Measurements from ENCODE around the gene MIA.
A peak's percentile ranks its signal among the peaks of the same experiment; 100 is the strongest.

The MIA gene

GRCh38 chr19:40800997-40801377 lies 25.7 kb downstream of the MIA start:
- H3K27ac Mint-ChIP-seq, result peak overlapping the region; percentile 94
- peak overlapping the region; percentile 92 for H3K4me3 Mint-ChIP-seq

GRCh38 chr19:40801426-40802299 lies 26.3 kb downstream of the MIA start:
- Mint-ChIP-seq H3K9me3 (no peaks in the 10 kb centered on the region), H3K27me3 (no peaks in the 10 kb centered on the region), H3K36me3 (ENCODE audit: low read depth) (peaks cover 70% of the 10 kb centered on the region), H3K27ac (peak overlapping the region; percentile 94), H3K4me1 (ENCODE audit: low read depth) (peaks cover 86% of the 10 kb centered on the region), H3K4me3 (peak overlapping the region; percentile 92)
- DNase-seq, result no peak

More at GRCh38 chr19:40800997-40801377, 25.7 kb downstream of the MIA start:
- H3K36me3 Mint-ChIP-seq (ENCODE audit: low read depth), result peaks cover 68% of the 10 kb centered on the region
- no peaks in the 10 kb centered on the region for H3K9me3 Mint-ChIP-seq
- no peaks in the 10 kb centered on the region for H3K27me3 Mint-ChIP-seq
- DNase-seq, result no peak
- H3K4me1 Mint-ChIP-seq (ENCODE audit: low read depth), result peaks cover 80% of the 10 kb centered on the region

- peaks cover 88% of the 10 kb centered on the region for H3K4me1 Mint-ChIP-seq (ENCODE audit: low read depth)
- H3K36me3 Mint-ChIP-seq (ENCODE audit: low read depth), result peaks cover 75% of the 10 kb centered on the region
- no peaks in the 10 kb centered on the region for H3K9me3 Mint-ChIP-seq
- no peaks in the 10 kb centered on the region for H3K27me3 Mint-ChIP-seq
- no peak for DNase-seq
- H3K4me3 Mint-ChIP-seq, result peak overlapping the region; percentile 92
- H3K27ac Mint-ChIP-seq, result peak overlapping the region; percentile 94
These were observed 27.2 kb downstream of the MIA start for GRCh38 chr19:40802300-40803169.

- Mint-ChIP-seq H3K36me3 (ENCODE audit: low read depth) (peaks cover 81% of the 10 kb centered on the region), H3K27ac (peak overlapping the region; percentile 94), H3K9me3 (no peaks in the 10 kb centered on the region), H3K27me3 (no peaks in the 10 kb centered on the region), H3K4me1 (ENCODE audit: low read depth) (peaks cover 88% of the 10 kb centered on the region), H3K4me3 (peak overlapping the region; percentile 92)
- DNase-seq, result no peak
These were observed 28.0 kb downstream of the MIA start for GRCh38 chr19:40803170-40803856.

- H3K27me3 Mint-ChIP-seq, result no peaks in the 10 kb centered on the region
- DNase-seq, result peak; percentile 64
- peaks cover 88% of the 10 kb centered on the region for H3K4me1 Mint-ChIP-seq (ENCODE audit: low read depth)
- peak overlapping the region; percentile 92 for H3K4me3 Mint-ChIP-seq
- H3K36me3 Mint-ChIP-seq (ENCODE audit: low read depth), result peaks cover 85% of the 10 kb centered on the region
- no peaks in the 10 kb centered on the region for H3K9me3 Mint-ChIP-seq
- peak overlapping the region; percentile 94 for H3K27ac Mint-ChIP-seq
These were observed 28.8 kb downstream of the MIA start for GRCh38 chr19:40803857-40804782.

- peak overlapping the region; percentile 94 for H3K27ac Mint-ChIP-seq
- peaks cover 91% of the 10 kb centered on the region for H3K36me3 Mint-ChIP-seq (ENCODE audit: low read depth)
- H3K9me3 Mint-ChIP-seq, result no peaks in the 10 kb centered on the region
- no peaks in the 10 kb centered on the region for H3K27me3 Mint-ChIP-seq
- peak overlapping the region; percentile 92 for H3K4me3 Mint-ChIP-seq
- no peak for DNase-seq
- H3K4me1 Mint-ChIP-seq (ENCODE audit: low read depth), result peaks cover 93% of the 10 kb centered on the region
These were observed 29.5 kb downstream of the MIA start for GRCh38 chr19:40804783-40805242.

GRCh38 chr19:40805258-40805868 lies 30.0 kb downstream of the MIA start:
- Mint-ChIP-seq H3K27me3 (no peaks in the 10 kb centered on the region), H3K4me3 (peak overlapping the region; percentile 92), H3K4me1 (ENCODE audit: low read depth) (peaks cover 92% of the 10 kb centered on the region), H3K27ac (peak overlapping the region; percentile 94), H3K36me3 (ENCODE audit: low read depth) (peaks cover 90% of the 10 kb centered on the region), H3K9me3 (no peaks in the 10 kb centered on the region)
- peak; percentile 46 for DNase-seq

- Mint-ChIP-seq H3K27me3 (no peaks in the 10 kb centered on the region), H3K36me3 (ENCODE audit: low read depth) (peaks cover 84% of the 10 kb centered on the region), H3K27ac (peak overlapping the region; percentile 94), H3K9me3 (no peaks in the 10 kb centered on the region), H3K4me1 (ENCODE audit: low read depth) (peaks cover 93% of the 10 kb centered on the region), H3K4me3 (peak overlapping the region; percentile 66)
- DNase-seq, result peak; percentile 83
These were observed 31.3 kb downstream of the MIA start for GRCh38 chr19:40806423-40807146.

- peak overlapping the region; percentile 66 for H3K4me3 Mint-ChIP-seq
- H3K27me3 Mint-ChIP-seq, result peaks cover 2% of the 10 kb centered on the region
- H3K27ac Mint-ChIP-seq, result peak overlapping the region; percentile 94
- peaks cover 76% of the 10 kb centered on the region for H3K36me3 Mint-ChIP-seq (ENCODE audit: low read depth)
- H3K9me3 Mint-ChIP-seq, result no peaks in the 10 kb centered on the region
- DNase-seq, result no peak
- H3K4me1 Mint-ChIP-seq (ENCODE audit: low read depth), result peaks cover 93% of the 10 kb centered on the region
These were observed 32.1 kb downstream of the MIA start for GRCh38 chr19:40807147-40808020.

GRCh38 chr19:40808021-40808325 lies 32.7 kb downstream of the MIA start:
- H3K4me1 Mint-ChIP-seq (ENCODE audit: low read depth), result peaks cover 90% of the 10 kb centered on the region
- H3K36me3 Mint-ChIP-seq (ENCODE audit: low read depth), result peaks cover 70% of the 10 kb centered on the region
- H3K9me3 Mint-ChIP-seq, result no peaks in the 10 kb centered on the region
- DNase-seq, result no peak
- peak overlapping the region; percentile 94 for H3K27ac Mint-ChIP-seq
- H3K27me3 Mint-ChIP-seq, result peaks cover 3% of the 10 kb centered on the region
- no peak overlapping the region for H3K4me3 Mint-ChIP-seq

GRCh38 chr19:40808497-40808896 lies 33.2 kb downstream of the MIA start:
- peak overlapping the region; percentile 94 for H3K27ac Mint-ChIP-seq
- peaks cover 3% of the 10 kb centered on the region for H3K27me3 Mint-ChIP-seq
- peaks cover 65% of the 10 kb centered on the region for H3K36me3 Mint-ChIP-seq (ENCODE audit: low read depth)
- no peak overlapping the region for H3K4me3 Mint-ChIP-seq
- H3K4me1 Mint-ChIP-seq (ENCODE audit: low read depth), result peaks cover 86% of the 10 kb centered on the region
- DNase-seq, result no peak
- H3K9me3 Mint-ChIP-seq, result no peaks in the 10 kb centered on the region

All from activated T-cell treated with anti-CD3 and anti-CD28 coated beads, Interleukin-2, amount 50 U/mL, for 24 hours (primary cell).